Stimulated activated CD8-positive, alpha-beta memory T cell treated with anti-CD3 and anti-CD28 coated beads, Interleukin-12 subunit alpha, Interleukin-12 subunit beta, amount 100 ng/mL, for 1 hour (primary cell): Measurements from ENCODE around the gene CCL5.

Source experiments
- DNase-seq: peaks from one replicate; pipeline ENCODE4 v3.0.0-alpha.2; 2020; ENCODE audit warnings: low read depth

CCL5 gene

GRCh38 chr17:35867574-35867973, 12.6 kb downstream of the CCL5 start:
- no peak for DNase-seq

GRCh38 chr17:35866341-35866950, 13.7 kb downstream of the CCL5 start:
- DNase-seq: no peak

- no peak for DNase-seq
Observed at GRCh38 chr17:35865412-35866340, 14.5 kb downstream of the CCL5 start.

- no peak for DNase-seq
Observed at GRCh38 chr17:35864853-35865252, 15.3 kb downstream of the CCL5 start.

DNA sequence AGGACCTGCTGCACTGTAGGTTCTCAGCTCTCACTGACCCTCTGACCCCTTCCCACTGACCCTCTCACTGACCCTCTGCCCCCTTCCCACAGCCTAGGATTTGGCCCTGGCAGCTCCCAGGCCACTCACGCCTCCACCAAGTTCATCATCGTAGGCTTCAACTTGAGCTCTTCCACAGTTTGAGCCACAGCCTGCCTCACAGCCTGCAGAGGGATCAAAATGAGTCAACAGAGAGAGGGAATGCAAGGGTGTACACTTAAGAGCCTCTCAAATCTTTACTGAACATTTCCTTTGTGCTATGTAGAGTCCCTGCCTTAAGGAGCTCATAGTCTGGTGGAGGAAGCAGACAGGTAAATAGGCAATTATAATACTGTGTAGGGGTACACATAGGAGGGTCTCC, 23.6 kb downstream of the CCL5 start:
- no peak for DNase-seq

DNA sequence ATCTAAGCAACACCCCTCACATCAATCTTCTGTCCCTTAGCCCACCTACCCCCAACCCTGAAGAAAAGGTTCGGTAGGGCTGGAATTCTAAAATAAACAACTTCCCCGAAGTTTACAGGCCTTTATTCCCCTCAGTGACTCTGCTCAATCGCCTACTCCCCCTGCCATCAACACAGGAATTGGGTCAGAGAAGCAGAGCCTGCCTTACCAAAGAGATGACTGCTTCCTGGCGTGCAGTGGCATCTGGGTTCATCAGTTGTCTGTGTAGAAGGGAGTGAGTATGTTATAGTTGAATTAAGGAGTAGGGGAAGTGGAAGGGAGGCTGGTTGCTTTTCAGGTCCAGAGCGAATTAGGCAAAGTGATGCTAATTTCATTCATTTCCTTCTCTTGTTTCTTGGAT, 24.2 kb downstream of the CCL5 start:
- DNase-seq: no peak

DNA sequence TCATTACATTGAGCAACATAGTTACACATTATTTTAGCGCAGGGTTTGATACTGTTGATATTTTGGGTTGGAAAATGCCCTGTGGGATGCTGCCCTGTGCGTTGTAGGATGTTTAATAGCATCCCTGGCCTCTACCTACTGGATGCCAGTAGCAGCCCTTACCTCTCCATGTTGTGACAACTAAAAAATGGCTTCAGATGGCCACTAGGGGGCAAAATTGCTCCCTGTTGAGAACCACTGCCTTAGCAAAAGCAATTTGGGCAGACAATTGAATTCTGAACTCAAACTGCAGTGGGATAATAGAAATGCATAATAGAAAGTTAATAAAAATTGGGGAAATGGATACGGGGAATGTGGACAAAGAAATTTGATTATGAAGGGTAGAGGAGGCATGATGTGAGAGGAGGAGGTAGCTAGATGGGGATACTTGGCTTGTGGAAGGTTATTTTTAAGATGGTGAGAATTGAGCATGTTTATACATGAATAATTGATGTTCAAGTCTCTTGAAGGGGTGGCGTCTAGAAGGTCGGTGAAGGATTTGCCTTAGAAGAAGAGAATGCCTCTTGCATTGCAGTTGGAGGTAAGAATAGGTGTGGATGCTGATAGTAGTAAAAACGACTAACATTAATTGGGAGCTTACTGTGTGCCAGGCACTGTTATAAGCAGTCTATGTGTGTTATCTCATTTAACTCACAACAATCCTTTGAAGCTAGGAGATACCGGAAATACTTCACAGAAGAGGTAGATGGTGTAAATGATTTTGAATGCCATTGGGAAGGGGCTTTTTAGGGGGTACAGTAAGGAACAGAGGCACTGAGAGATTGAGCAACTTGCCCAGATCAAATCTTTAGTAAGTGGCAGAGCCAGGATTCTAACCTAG, 30.5 kb downstream of the CCL5 start:
- DNase-seq: peak; percentile 39

GRCh38 chr17:35847633-35848373, 32.4 kb downstream of the CCL5 start:
- DNase-seq: no peak

GRCh38 chr17:35847006-35847405, 33.2 kb downstream of the CCL5 start:
- no peak for DNase-seq

- DNase-seq: no peak
Observed at GRCh38 chr17:35846055-35846809, 33.9 kb downstream of the CCL5 start.

DNA sequence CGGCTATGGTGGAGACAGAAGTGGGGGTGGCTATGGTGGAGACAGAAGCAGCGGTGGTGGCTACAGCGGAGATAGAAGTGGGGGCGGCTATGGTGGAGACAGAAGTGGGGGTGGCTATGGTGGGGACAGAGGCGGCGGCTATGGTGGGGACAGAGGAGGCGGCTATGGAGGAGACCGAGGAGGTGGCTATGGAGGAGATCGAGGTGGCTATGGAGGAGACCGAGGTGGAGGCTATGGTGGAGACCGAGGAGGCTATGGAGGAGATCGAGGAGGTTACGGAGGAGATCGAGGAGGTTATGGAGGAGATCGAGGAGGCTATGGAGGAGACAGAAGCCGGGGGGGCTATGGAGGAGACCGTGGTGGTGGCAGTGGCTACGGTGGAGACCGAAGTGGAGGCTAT, 35.6 kb downstream of the CCL5 start:
- DNase-seq: no peak

DNA sequence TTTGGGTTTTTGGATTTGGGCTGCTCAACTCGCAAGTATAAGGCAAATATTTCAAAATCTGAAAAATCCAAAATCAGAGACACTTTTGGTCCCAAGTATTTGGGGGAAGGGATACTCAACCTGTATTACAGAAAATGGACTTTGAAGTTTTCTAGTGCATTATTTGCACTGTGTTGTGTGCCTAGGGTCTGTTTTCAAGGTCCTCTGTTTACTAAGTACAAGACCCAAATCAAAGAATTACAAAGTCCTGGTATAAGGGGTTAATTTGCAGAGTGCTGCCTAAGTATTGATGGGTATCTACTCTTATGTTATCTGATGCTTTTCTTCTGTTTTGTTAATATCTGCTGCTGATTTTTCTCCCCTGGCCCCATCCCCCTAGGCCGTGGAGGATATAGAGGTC, 36.5 kb downstream of the CCL5 start:
- no peak for DNase-seq

- DNase-seq: no peak
Observed at GRCh38 chr17:35842239-35842638, 37.9 kb downstream of the CCL5 start.

DNA sequence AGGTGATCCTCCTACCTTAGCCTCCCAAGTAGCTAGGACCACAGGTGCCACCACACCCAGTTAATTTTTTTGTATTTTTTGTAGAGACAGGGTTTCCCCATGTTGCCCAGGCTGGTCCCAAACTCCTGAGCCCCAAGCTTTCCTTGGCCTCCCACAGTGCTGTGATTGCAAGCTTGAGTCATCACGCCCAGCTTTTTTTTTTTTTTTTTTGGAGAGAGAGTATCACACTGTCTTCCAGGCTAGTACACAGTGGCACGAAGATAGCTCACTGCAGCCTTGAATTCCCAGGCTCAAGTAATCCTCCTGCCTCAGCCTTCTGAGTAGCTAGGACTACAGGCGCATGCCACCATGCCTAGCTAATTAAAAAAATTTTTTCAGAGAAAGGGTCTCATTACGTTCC, 38.7 kb downstream of the CCL5 start:
- no peak for DNase-seq

- no peak for DNase-seq
Observed at GRCh38 chr17:35841101-35841500, 39.1 kb downstream of the CCL5 start.

DNA sequence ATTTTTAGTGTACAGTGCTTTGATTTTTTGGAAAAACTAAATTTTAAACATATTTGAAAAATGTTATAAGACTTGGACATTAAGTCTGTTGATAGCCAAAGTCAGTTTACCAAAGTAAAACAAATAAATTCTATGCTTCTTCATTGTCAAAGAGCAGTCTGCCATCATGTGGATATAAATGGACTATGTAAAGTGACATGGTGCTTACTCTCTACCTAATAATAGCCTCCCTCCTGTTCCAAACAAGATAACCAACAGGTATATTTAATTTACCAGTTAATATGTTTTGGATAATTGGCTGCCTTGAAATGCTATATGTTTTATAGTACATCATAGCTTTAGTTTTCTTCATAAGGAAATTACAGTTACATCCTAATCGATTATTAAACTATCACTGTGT, 55.0 kb downstream of the CCL5 start:
- DNase-seq: no peak
